HepG2 (cell line): ENCODE data around the gene ARHGAP5. TPM values are rescaled to one million over a fixed set of nuclear protein-coding genes. Genes with fewer than 3 reads are reported as not detected.

ENCODE experiments used
- ATAC-seq: fragments of 200-7000 bp; cut with Tn5 transposase; 3 replicates; pipeline ENCODE4 v1.9.1; 2020; ENCODE audit warnings: mild to moderate bottlenecking, moderate library complexity
- BruUV-seq: library from RNA; stranded (reverse); fragments of 400-500 nt; replicated peaks from 2 replicates; lab custom pipeline; 2021; lab: Mats Ljungman, UMichigan
- CTCF ChIA-PET: fragments of 300-600 bp; formaldehyde crosslinking; extraction: SDS; loops from one replicate; lab custom pipeline; 2021; ENCODE audit warnings: low total read pairs, inconsistent platforms, low intra/inter-chr PET ratio; lab: Yijun Ruan, JAX
- POLR2A ChIA-PET: fragments of 350-600 bp; sonication (Branson Sonifier 250); formaldehyde crosslinking; loops from one replicate; lab custom pipeline; 2020; ENCODE audit warnings: antibody characterized with exemption, inconsistent platforms; lab: Yijun Ruan, JAX
- DNase-seq: peaks from one replicate; pipeline ENCODE4 v3.0.0-alpha.2; 2015; ENCODE audit warnings: low spot score
- FAIRE-seq: peaks from 3 replicates; lab custom pipeline; 2011; peaks lifted over from hg19 to GRCh38; lab: Jason Lieb, UNC
- H2AFZ ChIP-seq: one replicate; pipeline ENCODE4 v1.6.1; 2011; ENCODE audit warnings: low read length, inconsistent platforms
- H3K27ac ChIP-seq: fragments of 300-600 bp; 3 replicates; pipeline ENCODE4 v1.8.0; 2011; ENCODE audit warnings: mixed run types, mild to moderate bottlenecking, mixed read lengths, low read length, inconsistent platforms; ENCODE audit not compliant: insufficient read depth; ENCODE audit errors: extremely low read length
- H3K27me3 ChIP-seq, 2 experiments: fragments of 200-600 bp in 1 of 2; 2 replicates in 1 of 2; 3 replicates in 1 of 2; pipeline versions ENCODE4 v1.6.0 to v1.8.0; 2011; ENCODE audit warnings: low read length in 2 of 2, mild to moderate bottlenecking in 2 of 2, moderate library complexity in 2 of 2, inconsistent platforms in 1 of 2; ENCODE audit not compliant: insufficient read depth in 2 of 2, control insufficient read depth in 1 of 2
- H3K36me3 ChIP-seq, 2 experiments: fragments of 200-600 bp in 1 of 2; replicated peaks in 1 of 2; 2 replicates in 1 of 2; 3 replicates in 1 of 2; pipeline versions ENCODE4 v1.5.1 to v1.8.0; 2011; ENCODE audit warnings: low read length in 2 of 2, inconsistent platforms in 1 of 2; ENCODE audit not compliant: insufficient read depth in 2 of 2, control insufficient read depth in 1 of 2
- H3K4me1 ChIP-seq: 2 replicates; pipeline ENCODE4 v1.5.1; 2012; ENCODE audit warnings: low read length, inconsistent platforms; ENCODE audit not compliant: insufficient read depth
- H3K4me2 ChIP-seq: 2 replicates; pipeline ENCODE4 v1.6.0; 2011; ENCODE audit warnings: low read depth, low read length, inconsistent platforms
- H3K4me3 ChIP-seq, 3 experiments: fragments of 200-600 bp in 1 of 3; sonication (generic), shearing (Covaris generic) in 1 of 3; replicated peaks in 1 of 3; 2 replicates each; pipeline ENCODE4 v1.5.1; 2011 to 2016; ENCODE audit warnings: low read length in 3 of 3, inconsistent platforms in 2 of 3, low read depth in 2 of 3, mild to moderate bottlenecking in 2 of 3, control low read depth in 1 of 3, mixed read lengths in 1 of 3; ENCODE audit not compliant: insufficient read depth in 1 of 3
- H3K79me2 ChIP-seq: one replicate; pipeline ENCODE4 v1.6.1; 2011; ENCODE audit warnings: low read length, inconsistent platforms; ENCODE audit not compliant: insufficient read depth
- H3K9ac ChIP-seq: 2 replicates; pipeline ENCODE4 v1.6.0; 2011; ENCODE audit warnings: mild to moderate bottlenecking, low read depth, low read length, inconsistent platforms; ENCODE audit not compliant: insufficient read depth
- H3K9me3 ChIP-seq: 2 replicates; pipeline ENCODE4 v1.5.1; 2012; ENCODE audit warnings: mild to moderate bottlenecking, low read length
- H4K20me1 ChIP-seq: 2 replicates; pipeline ENCODE4 v1.6.0; 2011; ENCODE audit warnings: inconsistent platforms, mild to moderate bottlenecking, low read length, moderate library complexity; ENCODE audit not compliant: insufficient read depth
- KLF9 ChIP-seq: IDR thresholded peaks from 2 replicates; pipeline ENCODE4 v1.6.1; 2016; ENCODE audit warnings: low read depth
- MAFK ChIP-seq, 2 experiments: IDR thresholded peaks in 1 of 2; conservative IDR thresholded peaks in 1 of 2; 2 replicates each; pipeline ENCODE4 v1.6.1; 2011; ENCODE audit warnings: improper control_type of control experiment in 2 of 2, low read length in 2 of 2
- PCBP1 ChIP-seq: fragments of 200-400 bp; formaldehyde crosslinking; IDR thresholded peaks from 2 replicates; pipeline ENCODE4 v1.6.1; 2017; ENCODE audit warnings: mild to moderate bottlenecking, low read depth, low read length, borderline replicate concordance
- PREB ChIP-seq: sonication (generic); formaldehyde crosslinking; IDR thresholded peaks from 2 replicates; pipeline ENCODE4 v1.4.0; 2020; ENCODE audit warnings: missing genetic modification reagents
- SMARCE1 ChIP-seq: fragments of 450-650 bp; IDR thresholded peaks from 2 replicates; pipeline ENCODE4 v1.6.1; 2017; ENCODE audit warnings: borderline replicate concordance
- SP1 ChIP-seq, 2 experiments: fragments of 450-650 bp in 1 of 2; sonication (generic) in 1 of 2; formaldehyde crosslinking in 1 of 2; IDR thresholded peaks; 2 replicates each; pipeline versions ENCODE4 v1.4.0 to v1.6.1; 2016 to 2020; ENCODE audit warnings: missing genetic modification reagents in 1 of 2
- TBX2 ChIP-seq: sonication (generic); formaldehyde crosslinking; IDR thresholded peaks from 2 replicates; pipeline ENCODE4 v1.5.0; 2020; ENCODE audit warnings: missing genetic modification reagents, mild to moderate bottlenecking, borderline replicate concordance
- WGBS: methylation state at CpG from one replicate; pipeline ENCODE4 v1.1.6; 2017; ENCODE audit warnings: low lambda C conversion rate; 5-methylcytosine and 5-hydroxymethylcytosine counted together
- in situ Hi-C: cut with HindIII; loops from 2 replicates; pipeline ENCODE4 v1.10.0; 2017; ENCODE audit warnings: low pct_unique_long_range_greater_than_20kb; ENCODE audit not compliant: extremely low pct_ligation_motif_present
- intact Hi-C: fragments of 100-400 bp; cut with micrococcal nuclease; formaldehyde crosslinking; loops from one replicate; pipeline ENCODE4 v1.10.0; 2022; ENCODE audit not compliant: unreplicated experiment
- polyA plus RNA-seq, 8 experiments: library from polyadenylated mRNA; depleted of rRNA in 3 of 8; stranded (reverse) in 7 of 8; unstranded in 1 of 8; fragments of >200 nt; fragmentation: Illumina TruSeq in 4 of 8; extraction: Trizol in 4 of 8; gene quantifications; 2 replicates each; pipeline versions ENCODE4 v1.2.1 to v1.2.3, GENCODE V29; 2011 to 2016; ENCODE audit warnings: low read depth in 4 of 8, missing spikeins in 1 of 8, mixed read lengths in 1 of 8; ENCODE audit not compliant: insufficient read depth in 1 of 8
- total RNA-seq, 5 experiments: library from RNA; depleted of rRNA; stranded (reverse); fragments of >200 nt; fragmentation: Illumina TruSeq; extraction: Trizol; gene quantifications; 2 replicates each; pipeline ENCODE4 v1.2.3, GENCODE V29; 2016; ENCODE audit warnings: low read depth in 1 of 5
- TF ChIP-seq, protein P1 (sequence below): sonication (generic); formaldehyde crosslinking; IDR thresholded peaks from 2 replicates; pipeline ENCODE4 v1.4.0; 2020; ENCODE audit warnings: missing genetic modification reagents, mild to moderate bottlenecking, borderline replicate concordance
- TF ChIP-seq, protein P2 (sequence below): IDR thresholded peaks from 2 replicates; pipeline ENCODE4 v1.6.1; 2012; ENCODE audit warnings: low read depth, low read length, improper control_type of control experiment

The ARHGAP5 gene
- total and polyA plus RNA-seq, 2 of the 13 experiments (the other 11 are each of a cell fraction or from before 2014, with no cell fraction given) = 33.7 to 144 TPM

- BruUV-seq = no TSS peak
- Histone ChIP-seq H3K36me3 (no peaks in the 10 kb centered on the region), H3K27me3 (no peaks in the 10 kb centered on the region), H3K4me3 (no peak overlapping the region), H3K9me3 (no peaks in the 10 kb centered on the region), H3K4me2 (no peak overlapping the region), H3K4me1 (no peaks in the 10 kb centered on the region), H3K9ac (no peak overlapping the region), H2AFZ (no peak overlapping the region), H4K20me1 (no peaks in the 10 kb centered on the region), H3K27ac (no peak overlapping the region), H3K79me2 (no peaks in the 10 kb centered on the region)
- CTCF ChIA-PET = no interaction called here
- intact Hi-C loops = loop anchor here (1.0 kb wide), 1 partner anchor 7 kb away; no protein-coding TSS in a partner anchor
- POLR2A ChIA-PET = no interaction called here
- TF ChIP-seq SMARCE1 (0 out of 2 replicates have a peak, but pooled peaks have one; percentile 25), PCBP1 (no peak), MAFK (conservative IDR thresholded peaks at IDR 0.05 in 1 of 2, IDR thresholded peaks at IDR 0.05 in 1 of 2; ENCODE audit: low read length in 2 of 2) (0 out of 4 replicates have a peak, but pooled peaks of 1 of the 2 experiments have one; percentile 0), TBX2 (no peak), KLF9 (CRISPR knock-in tag) (no peak), PREB (CRISPR knock-in tag) (no peak), SP1 (IDR thresholded peaks at IDR 0.05) (no peak), SP1 (CRISPR knock-in tag; IDR thresholded peaks at IDR 0.05) (no peak)
- TF ChIP-seq, protein P1, sequence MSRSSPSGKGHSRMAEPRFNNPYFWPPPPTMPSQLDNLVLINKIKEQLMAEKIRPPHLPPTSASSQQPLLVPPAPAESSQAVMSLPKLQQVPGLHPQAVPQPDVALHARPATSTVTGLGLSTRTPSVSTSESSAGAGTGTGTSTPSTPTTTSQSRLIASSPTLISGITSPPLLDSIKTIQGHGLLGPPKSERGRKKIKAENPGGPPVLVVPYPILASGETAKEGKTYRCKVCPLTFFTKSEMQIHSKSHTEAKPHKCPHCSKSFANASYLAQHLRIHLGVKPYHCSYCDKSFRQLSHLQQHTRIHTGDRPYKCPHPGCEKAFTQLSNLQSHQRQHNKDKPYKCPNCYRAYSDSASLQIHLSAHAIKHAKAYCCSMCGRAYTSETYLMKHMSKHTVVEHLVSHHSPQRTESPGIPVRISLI = no peak
- TF ChIP-seq, protein P2, sequence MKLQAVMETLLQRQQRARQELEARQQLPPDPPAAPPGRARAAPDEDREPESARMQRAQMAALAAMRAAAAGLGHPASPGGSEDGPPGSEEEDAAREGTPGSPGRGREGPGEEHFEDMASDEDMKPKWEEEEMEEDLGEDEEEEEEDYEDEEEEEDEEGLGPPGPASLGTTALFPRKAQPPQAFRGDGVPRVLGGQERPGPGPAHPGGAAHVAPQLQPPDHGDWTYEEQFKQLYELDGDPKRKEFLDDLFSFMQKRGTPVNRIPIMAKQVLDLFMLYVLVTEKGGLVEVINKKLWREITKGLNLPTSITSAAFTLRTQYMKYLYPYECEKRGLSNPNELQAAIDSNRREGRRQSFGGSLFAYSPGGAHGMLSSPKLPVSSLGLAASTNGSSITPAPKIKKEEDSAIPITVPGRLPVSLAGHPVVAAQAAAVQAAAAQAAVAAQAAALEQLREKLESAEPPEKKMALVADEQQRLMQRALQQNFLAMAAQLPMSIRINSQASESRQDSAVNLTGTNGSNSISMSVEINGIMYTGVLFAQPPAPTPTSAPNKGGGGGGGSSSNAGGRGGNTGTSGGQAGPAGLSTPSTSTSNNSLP = no peak
- in situ Hi-C loops = no loop called here
- ATAC-seq (peak; percentile 87), DNase-seq (no peak), FAIRE-seq (no peak)
- WGBS = 42% methylated on average over 2 of the region's 2 CpGs
These were observed 115.7 kb downstream of the ARHGAP5 start for GRCh38 chr14:32192712-32193373.
